Colonic mucosa (tissue), 4 donors: ENCODE measurements around the gene ITPKB. TPM values are rescaled to one million over a fixed set of nuclear protein-coding genes. Genes with fewer than 3 reads are reported as not detected.

ENCODE experiments used
- DNase-seq: peaks from one replicate; pipeline ENCODE4 v3.0.0-alpha.2; 2020
- H3K27ac ChIP-seq: fragments of 200-600 bp; one replicate; pipeline ENCODE4 v1.8.0; 2021
- H3K27me3 ChIP-seq: fragments of 200-600 bp; one replicate; pipeline ENCODE4 v1.8.0; 2021
- H3K36me3 ChIP-seq: fragments of 200-600 bp; one replicate; pipeline ENCODE4 v1.8.0; 2021
- H3K4me1 ChIP-seq: fragments of 200-600 bp; one replicate; pipeline ENCODE4 v1.8.0; 2021; ENCODE audit warnings: mild to moderate bottlenecking
- H3K4me3 ChIP-seq: fragments of 200-600 bp; one replicate; pipeline ENCODE4 v1.8.0; 2021
- H3K9ac ChIP-seq, 2 donors: one replicate each; pipeline ENCODE4 v1.7.0; 2013; ENCODE audit warnings: control low read depth in 2 of 2, low read depth in 2 of 2, low read length in 2 of 2
- H3K9me3 ChIP-seq: fragments of 200-600 bp; one replicate; pipeline ENCODE4 v1.8.0; 2021
- intact Hi-C: fragments of 100-400 bp; cut with DNase I; formaldehyde crosslinking; loops from one replicate; pipeline ENCODE4 v1.14.1; 2022
- total RNA-seq, 2 donors: library from RNA; stranded (reverse); fragmentation: NEBNext Ultra II Directional in 1 of 2; extraction: Animal tissue kit (Norgen Biotek cat#: 25700) in 1 of 2; gene quantifications; one replicate each; pipeline ENCODE4 v1.2.1, GENCODE V29; 2021
- TF ChIP-seq, protein P1 (sequence below): fragments of 200-600 bp; IDR thresholded peaks from one replicate; pipeline ENCODE4 v1.8.0; 2022; ENCODE audit warnings: antibody characterized with exemption, mild to moderate bottlenecking
- donor health status: healthy.
- donor health status: DM: no; HTN: no; CAD: no.
- donor health status: DM: no; HTN: no; CAD: no.

Gene ITPKB
- total RNA-seq, 2 donors from 2014 or later: 11.6 to 16.9 TPM

DNA sequence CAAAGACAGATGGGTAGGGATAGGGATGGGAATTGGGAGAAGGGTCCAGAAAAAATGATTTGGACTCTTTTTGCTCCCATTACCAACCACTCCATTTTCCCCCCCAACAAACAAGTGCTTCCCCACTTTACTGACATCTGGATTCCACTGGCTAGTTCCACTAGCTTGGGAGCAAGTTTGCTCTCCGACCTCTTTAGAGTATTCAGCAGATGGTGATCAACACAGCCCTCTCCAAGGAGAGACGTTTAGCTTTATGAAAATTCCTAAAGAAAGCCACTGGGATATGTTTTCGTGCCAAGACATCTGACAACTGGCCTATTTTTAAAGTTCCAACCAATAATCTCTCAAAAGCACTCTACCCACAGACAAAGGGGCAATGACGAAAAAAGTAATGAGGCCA is 50.3 kb downstream of the ITPKB start:
- Histone ChIP-seq H3K27ac (no peak overlapping the region), H3K4me1 (peaks cover 4% of the 10 kb centered on the region), H3K4me3 (no peak overlapping the region), H3K36me3 (no peaks in the 10 kb centered on the region), H3K9ac (no peak overlapping the region), H3K27me3 (no peaks in the 10 kb centered on the region), H3K9me3 (no peaks in the 10 kb centered on the region)
- intact Hi-C loops: no loop called here
- no peak for DNase-seq
- TF ChIP-seq, protein P1, sequence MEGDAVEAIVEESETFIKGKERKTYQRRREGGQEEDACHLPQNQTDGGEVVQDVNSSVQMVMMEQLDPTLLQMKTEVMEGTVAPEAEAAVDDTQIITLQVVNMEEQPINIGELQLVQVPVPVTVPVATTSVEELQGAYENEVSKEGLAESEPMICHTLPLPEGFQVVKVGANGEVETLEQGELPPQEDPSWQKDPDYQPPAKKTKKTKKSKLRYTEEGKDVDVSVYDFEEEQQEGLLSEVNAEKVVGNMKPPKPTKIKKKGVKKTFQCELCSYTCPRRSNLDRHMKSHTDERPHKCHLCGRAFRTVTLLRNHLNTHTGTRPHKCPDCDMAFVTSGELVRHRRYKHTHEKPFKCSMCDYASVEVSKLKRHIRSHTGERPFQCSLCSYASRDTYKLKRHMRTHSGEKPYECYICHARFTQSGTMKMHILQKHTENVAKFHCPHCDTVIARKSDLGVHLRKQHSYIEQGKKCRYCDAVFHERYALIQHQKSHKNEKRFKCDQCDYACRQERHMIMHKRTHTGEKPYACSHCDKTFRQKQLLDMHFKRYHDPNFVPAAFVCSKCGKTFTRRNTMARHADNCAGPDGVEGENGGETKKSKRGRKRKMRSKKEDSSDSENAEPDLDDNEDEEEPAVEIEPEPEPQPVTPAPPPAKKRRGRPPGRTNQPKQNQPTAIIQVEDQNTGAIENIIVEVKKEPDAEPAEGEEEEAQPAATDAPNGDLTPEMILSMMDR: no peak

GRCh38 chr1:226688056-226688748 is 50.9 kb downstream of the ITPKB start:
- Histone ChIP-seq H3K27me3 (no peaks in the 10 kb centered on the region), H3K9me3 (no peaks in the 10 kb centered on the region), H3K4me1 (peaks cover 4% of the 10 kb centered on the region), H3K9ac (no peak overlapping the region), H3K36me3 (no peaks in the 10 kb centered on the region), H3K4me3 (no peak overlapping the region), H3K27ac (no peak overlapping the region)
- TF ChIP-seq, protein P1: no peak
- no peak for DNase-seq
- intact Hi-C loops: no loop called here

- Histone ChIP-seq H3K4me1 (peaks cover 4% of the 10 kb centered on the region), H3K27ac (no peak overlapping the region)
Measured at GRCh38 chr1:226687426-226687825, 51.7 kb downstream of the ITPKB start.

GRCh38 chr1:226686440-226687425 is 52.3 kb downstream of the ITPKB start:
- H3K4me1 ChIP-seq: peaks cover 4% of the 10 kb centered on the region
- H3K36me3 ChIP-seq: no peaks in the 10 kb centered on the region
- no peak overlapping the region for H3K4me3 ChIP-seq
- TF ChIP-seq, protein P1: no peak
- H3K9me3 ChIP-seq: no peaks in the 10 kb centered on the region
- no peak overlapping the region for H3K9ac ChIP-seq
- no peaks in the 10 kb centered on the region for H3K27me3 ChIP-seq
- no peak overlapping the region for H3K27ac ChIP-seq
- intact Hi-C loops: no loop called here
- no peak for DNase-seq

More at GRCh38 chr1:226687426-226687825, 51.7 kb downstream of the ITPKB start:
- TF ChIP-seq, protein P1: no peak
- H3K9me3 ChIP-seq: no peaks in the 10 kb centered on the region
- no peak for DNase-seq
- intact Hi-C loops: no loop called here
- no peaks in the 10 kb centered on the region for H3K36me3 ChIP-seq
- no peak overlapping the region for H3K9ac ChIP-seq
- no peaks in the 10 kb centered on the region for H3K27me3 ChIP-seq
- H3K4me3 ChIP-seq: no peak overlapping the region

GRCh38 chr1:226685196-226685820 is 53.8 kb downstream of the ITPKB start:
- no peak for DNase-seq
- intact Hi-C loops: no loop called here
- no peaks in the 10 kb centered on the region for H3K9me3 ChIP-seq
- H3K9ac ChIP-seq: no peak overlapping the region
- no peak overlapping the region for H3K4me3 ChIP-seq
- no peaks in the 10 kb centered on the region for H3K36me3 ChIP-seq
- no peaks in the 10 kb centered on the region for H3K27me3 ChIP-seq
- TF ChIP-seq, protein P1: no peak
- no peak overlapping the region for H3K27ac ChIP-seq
- H3K4me1 ChIP-seq: no peaks in the 10 kb centered on the region
